Left renal pelvis (tissue), 4 donors: ENCODE measurements around the gene MEPCE. TPM values are rescaled to one million over a fixed set of nuclear protein-coding genes. Genes with fewer than 3 reads are reported as not detected.
"Not testable (repeated sequence)": the region's sequence is repeated elsewhere in the genome, so short reads cannot be mapped to it uniquely, and the experiment has no call there.

Experiments
- DNase-seq, 4 donors: peaks; one replicate each; pipeline ENCODE4 v3.0.0-alpha.2; 2013; ENCODE audit warnings: low read depth in 4 of 4, low spot score in 3 of 4
- polyA plus RNA-seq, 4 donors: library from polyadenylated mRNA; unstranded; fragments of 120-200 nt; gene quantifications; one replicate each; pipeline ENCODE4 v1.2.1, GENCODE V29; 2013; ENCODE audit not compliant: insufficient read length in 4 of 4

The MEPCE gene
- polyA plus RNA-seq, 4 donors = 46.6 to 64.1 (median 53.9) TPM

GRCh38 chr7:100433276-100433591 is 3.6 kb downstream of the MEPCE start:
- DNase-seq = no peak

- no peak for DNase-seq
These were observed 4.1 kb downstream of the MEPCE start for GRCh38 chr7:100433592-100434296.

GRCh38 chr7:100434297-100435144 is 4.9 kb downstream of the MEPCE start:
- no peak for DNase-seq

- no peak for DNase-seq
These were observed 6.0 kb downstream of the MEPCE start for GRCh38 chr7:100435401-100436304.

- DNase-seq = no peak
These were observed 7.8 kb downstream of the MEPCE start for GRCh38 chr7:100437150-100438100.

- no peak for DNase-seq
These were observed 8.5 kb downstream of the MEPCE start for GRCh38 chr7:100438172-100438571.

GRCh38 chr7:100438731-100439130 is 9.1 kb downstream of the MEPCE start:
- not testable (repeated sequence) for DNase-seq

GRCh38 chr7:100439244-100439643 is 9.6 kb downstream of the MEPCE start:
- DNase-seq = not testable (repeated sequence)

GRCh38 chr7:100441641-100442535 is 12.3 kb downstream of the MEPCE start:
- DNase-seq = no peak

- DNase-seq = no peak
These were observed 13.6 kb downstream of the MEPCE start for GRCh38 chr7:100443096-100443840.

- no peak for DNase-seq
These were observed 15.0 kb downstream of the MEPCE start for GRCh38 chr7:100444311-100445278.

GRCh38 chr7:100446040-100446439 is 16.4 kb downstream of the MEPCE start:
- no peak for DNase-seq

- not testable (repeated sequence) for DNase-seq
These were observed 17.7 kb downstream of the MEPCE start for GRCh38 chr7:100447363-100447762.

- DNase-seq = no peak
These were observed 19.7 kb downstream of the MEPCE start for GRCh38 chr7:100449190-100449795.

- no peak for DNase-seq
These were observed 22.9 kb downstream of the MEPCE start for GRCh38 chr7:100452513-100452912.

GRCh38 chr7:100453854-100454253 is 24.2 kb downstream of the MEPCE start:
- not testable (repeated sequence) for DNase-seq

GRCh38 chr7:100455206-100455605 is 25.6 kb downstream of the MEPCE start:
- no peak for DNase-seq
